ENCODE measurements around the gene UEVLD. TPM values are rescaled to one million over a fixed set of nuclear protein-coding genes. Genes with fewer than 3 reads are reported as not detected.

UEVLD gene
- total RNA-seq, 1 experiment from 2014 or later: 26.7 TPM

GRCh38 chr11:18615628-18616392 lies 27.3 kb upstream of the UEVLD start:
- ATAC-seq (no peak), DNase-seq (ENCODE audit: low read depth, low spot score) (no peak)
- BruUV-seq (replicated peaks): no TSS peak
- Histone ChIP-seq H3K27me3 (ENCODE audit: control insufficient read depth, insufficient read depth, low read length) (no peaks in the 10 kb centered on the region), H3K9me3 (ENCODE audit: control insufficient read depth, insufficient read depth, low read depth, low read length) (no peaks in the 10 kb centered on the region), H3K4me3 (ENCODE audit: low read depth in 2 of 2, low read length in 2 of 2) (no peak overlapping the region), H3K27ac (ENCODE audit: low read length) (no peak overlapping the region), H3K36me3 (ENCODE audit: control insufficient read depth, insufficient read depth, low read length) (no peaks in the 10 kb centered on the region; the same call in none of the 2 replicates), H3K4me1 (ENCODE audit: control insufficient read depth, insufficient read depth, low read length) (no peaks in the 10 kb centered on the region)
- intact Hi-C loops (cut with micrococcal nuclease; ENCODE audit: unreplicated experiment) (no loop called here), in situ Hi-C loops (cut with HindIII; ENCODE audit: low pct_unique_long_range_greater_than_20kb, low sequenced_read_pairs) (no loop called here)
- ChIA-PET CTCF (no interaction called here), POLR2A (no interaction called here)
- TF ChIP-seq POLR2AphosphoS5 (IDR thresholded peaks at IDR 0.05; ENCODE audit: low read depth, low read length) (no peak), SIN3A (IDR thresholded peaks at IDR 0.05; ENCODE audit: borderline replicate concordance, insufficient read depth, low read depth, low read length) (no peak), REST (IDR thresholded peaks at IDR 0.05; ENCODE audit: insufficient read depth in 1 of 2, low read depth in 2 of 2, low read length in 1 of 2) (no peak), TCF7L2 (IDR thresholded peaks at IDR 0.05; ENCODE audit: low read depth, low read length) (no peak)
- TF ChIP-seq, protein P1, sequence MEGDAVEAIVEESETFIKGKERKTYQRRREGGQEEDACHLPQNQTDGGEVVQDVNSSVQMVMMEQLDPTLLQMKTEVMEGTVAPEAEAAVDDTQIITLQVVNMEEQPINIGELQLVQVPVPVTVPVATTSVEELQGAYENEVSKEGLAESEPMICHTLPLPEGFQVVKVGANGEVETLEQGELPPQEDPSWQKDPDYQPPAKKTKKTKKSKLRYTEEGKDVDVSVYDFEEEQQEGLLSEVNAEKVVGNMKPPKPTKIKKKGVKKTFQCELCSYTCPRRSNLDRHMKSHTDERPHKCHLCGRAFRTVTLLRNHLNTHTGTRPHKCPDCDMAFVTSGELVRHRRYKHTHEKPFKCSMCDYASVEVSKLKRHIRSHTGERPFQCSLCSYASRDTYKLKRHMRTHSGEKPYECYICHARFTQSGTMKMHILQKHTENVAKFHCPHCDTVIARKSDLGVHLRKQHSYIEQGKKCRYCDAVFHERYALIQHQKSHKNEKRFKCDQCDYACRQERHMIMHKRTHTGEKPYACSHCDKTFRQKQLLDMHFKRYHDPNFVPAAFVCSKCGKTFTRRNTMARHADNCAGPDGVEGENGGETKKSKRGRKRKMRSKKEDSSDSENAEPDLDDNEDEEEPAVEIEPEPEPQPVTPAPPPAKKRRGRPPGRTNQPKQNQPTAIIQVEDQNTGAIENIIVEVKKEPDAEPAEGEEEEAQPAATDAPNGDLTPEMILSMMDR (IDR thresholded peaks at IDR 0.05): no peak

DNA sequence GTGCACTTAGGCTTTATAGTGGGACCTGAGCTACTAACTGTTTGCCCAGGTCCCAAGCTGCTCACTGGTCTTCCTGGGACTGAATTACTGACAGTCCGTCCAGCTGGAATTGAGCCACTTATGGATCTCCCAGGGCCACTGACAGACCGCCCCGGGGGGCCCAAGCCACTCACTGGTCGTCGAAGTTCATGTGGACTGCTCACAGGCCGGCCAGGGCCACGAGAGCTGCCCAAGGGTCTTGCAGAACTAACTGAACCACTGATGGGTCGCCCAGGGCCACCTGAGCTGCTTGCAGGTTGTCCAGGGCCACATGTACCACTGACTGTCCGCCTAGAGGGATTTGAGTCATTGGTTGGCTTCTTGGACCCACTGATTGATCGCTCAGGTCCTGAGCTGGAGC lies 26.1 kb upstream of the UEVLD start:
- no TSS peak for BruUV-seq (replicated peaks)
- CTCF ChIA-PET: no interaction called here

More for the DNA sequence above, 26.1 kb upstream of the UEVLD start:
- Histone ChIP-seq H3K27me3 (ENCODE audit: control insufficient read depth, insufficient read depth, low read length) (no peaks in the 10 kb centered on the region), H3K9me3 (ENCODE audit: control insufficient read depth, insufficient read depth, low read depth, low read length) (no peaks in the 10 kb centered on the region), H3K27ac (ENCODE audit: low read length) (no peak overlapping the region), H3K4me1 (ENCODE audit: control insufficient read depth, insufficient read depth, low read length) (no peaks in the 10 kb centered on the region), H3K36me3 (ENCODE audit: control insufficient read depth, insufficient read depth, low read length) (no peaks in the 10 kb centered on the region; the same call in none of the 2 replicates), H3K4me3 (ENCODE audit: low read depth in 2 of 2, low read length in 2 of 2) (no peak overlapping the region)
- POLR2A ChIA-PET: no interaction called here
- in situ Hi-C loops (cut with HindIII; ENCODE audit: low pct_unique_long_range_greater_than_20kb, low sequenced_read_pairs): no loop called here
- TF ChIP-seq, protein P1 (IDR thresholded peaks at IDR 0.05): no peak
- TF ChIP-seq REST (IDR thresholded peaks at IDR 0.05; ENCODE audit: insufficient read depth in 1 of 2, low read depth in 2 of 2, low read length in 1 of 2) (no peak), SIN3A (IDR thresholded peaks at IDR 0.05; ENCODE audit: borderline replicate concordance, insufficient read depth, low read depth, low read length) (no peak), TCF7L2 (IDR thresholded peaks at IDR 0.05; ENCODE audit: low read depth, low read length) (no peak)
- intact Hi-C loops (cut with micrococcal nuclease; ENCODE audit: unreplicated experiment): no loop called here
- no peak for ATAC-seq
- no peak for DNase-seq (ENCODE audit: low read depth, low spot score)

Measured in Panc1 (cell line).